GM10266 (cell line): ENCODE measurements around the gene ARMH2.

ENCODE experiments used
- DNase-seq: peaks from one replicate; pipeline ENCODE4 v3.0.0; 2012; ENCODE audit errors: extremely low spot score
- CTCF ChIP-seq: IDR thresholded peaks from 2 replicates; pipeline ENCODE4 v1.5.1; 2012; ENCODE audit warnings: mild to moderate bottlenecking, low read depth; ENCODE audit not compliant: control insufficient read depth, insufficient read depth; ENCODE audit errors: missing control alignments

Gene ARMH2

GRCh38 chr6:24798740-24799540, at the start of gene ARMH2:
ARMH2 (minus strand) TSS chr6:24798917; CDS start chr6:24798857, 60 bp downstream.
- TF ChIP-seq CTCF: no peak
- no peak for DNase-seq

DNA sequence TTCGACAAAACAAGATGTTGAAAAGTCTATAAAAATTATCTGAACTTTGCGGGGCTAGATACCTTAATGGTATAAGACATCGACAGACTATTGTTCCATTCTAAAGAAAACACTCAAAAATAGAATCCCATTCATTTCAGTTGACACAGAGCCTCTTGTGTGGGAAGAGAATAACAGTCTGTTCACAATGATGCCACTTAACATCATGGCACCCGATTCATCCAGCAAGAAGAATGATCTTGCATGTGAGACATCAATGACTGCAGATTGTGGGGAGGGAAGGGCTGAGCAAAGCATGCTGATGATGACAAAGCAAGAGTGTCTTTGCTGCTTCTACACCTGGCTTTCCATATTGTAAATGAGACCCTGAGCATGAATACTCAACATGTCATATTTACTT, 49.7 kb upstream of the ARMH2 start:
- no peak for TF ChIP-seq CTCF
- DNase-seq: no peak

DNA sequence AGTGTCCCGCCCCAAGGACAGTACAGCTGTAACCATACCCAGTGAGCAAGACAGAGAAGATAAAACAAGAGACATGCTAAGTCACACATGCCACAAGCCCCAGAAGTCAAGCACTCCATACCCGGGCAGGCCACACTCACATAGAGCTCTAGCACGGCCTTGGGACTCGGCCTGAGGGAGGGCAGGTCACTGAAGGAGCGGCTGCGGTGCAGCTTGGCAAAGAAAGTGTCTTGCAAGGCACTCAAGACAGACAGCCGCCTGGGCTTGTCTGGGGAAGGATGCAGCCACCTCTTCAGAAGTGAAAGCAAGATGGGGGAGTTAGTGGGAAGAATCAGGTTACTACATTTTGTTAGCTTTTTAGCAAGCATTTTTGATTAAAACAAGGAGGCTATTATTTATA, 48.7 kb upstream of the ARMH2 start:
- DNase-seq: no peak
- TF ChIP-seq CTCF: no peak

DNA sequence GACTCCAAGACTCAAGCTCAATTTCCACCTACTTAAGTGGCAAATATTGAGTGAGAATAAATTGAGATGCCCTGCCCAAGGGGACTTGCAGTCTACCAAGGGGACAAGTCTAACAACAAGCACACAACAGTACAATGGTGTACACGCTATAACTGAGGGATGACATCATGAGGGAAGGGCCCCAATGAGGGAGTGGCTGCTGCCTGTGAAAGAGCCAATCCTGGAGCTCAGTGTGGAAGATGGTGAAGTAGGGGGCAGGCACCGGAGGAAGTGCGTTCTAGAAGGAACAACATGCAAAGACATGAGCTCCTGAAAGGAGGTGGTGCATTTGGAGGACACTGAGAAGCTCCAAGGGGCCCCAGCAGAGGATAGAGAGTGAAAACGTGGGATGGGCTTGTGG, 46.9 kb upstream of the ARMH2 start:
- TF ChIP-seq CTCF: no peak
- no peak for DNase-seq

GRCh38 chr6:24844903-24845302, 46.2 kb upstream of the ARMH2 start:
- DNase-seq: peak; percentile 15
- TF ChIP-seq CTCF: no peak

GRCh38 chr6:24844061-24844460, 45.3 kb upstream of the ARMH2 start:
- no peak for TF ChIP-seq CTCF
- no peak for DNase-seq

GRCh38 chr6:24840187-24840586, 41.5 kb upstream of the ARMH2 start:
- DNase-seq: no peak
- no peak for TF ChIP-seq CTCF
